ENCODE data around the gene NEU3. TPM values are rescaled to one million over a fixed set of nuclear protein-coding genes. Genes with fewer than 3 reads are reported as not detected.
A peak's percentile ranks its signal among the peaks of the same experiment; 100 is the strongest.
"Not testable (repeated sequence)": the region's sequence is repeated elsewhere in the genome, so short reads cannot be mapped to it uniquely, and the experiment has no call there.

Gene NEU3
- total RNA-seq, 2 donors from 2014 or later: 17.8 to 35.0 TPM

DNA sequence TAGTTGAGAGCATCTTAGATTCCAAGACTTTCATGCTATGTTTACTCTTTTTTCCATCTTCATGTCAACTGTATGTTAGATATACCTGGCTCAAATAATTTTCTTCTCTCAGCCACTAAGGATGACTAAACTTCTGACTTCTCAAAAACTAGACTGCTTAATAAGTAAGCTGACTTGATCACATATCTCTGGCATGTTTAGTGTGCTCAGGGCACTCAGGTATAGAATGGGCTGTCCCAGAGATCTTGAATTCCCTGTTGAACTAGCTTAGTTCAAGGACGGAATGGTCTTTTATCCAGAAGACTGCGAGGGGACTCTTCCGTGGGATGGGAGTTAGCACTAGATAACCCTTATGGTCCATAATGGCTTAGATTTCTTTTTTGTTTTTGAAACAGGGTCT is 13.0 kb downstream of the NEU3 start:
- DNase-seq (ENCODE audit: low spot score) (no peak), ATAC-seq (no peak)
- H3K27me3 Mint-ChIP-seq: no peaks in the 10 kb centered on the region
- H3K27ac Mint-ChIP-seq: no peak overlapping the region
- peaks cover 4% of the 10 kb centered on the region for H3K36me3 Mint-ChIP-seq
- H3K4me1 Mint-ChIP-seq (ENCODE audit: low read depth in 2 of 2): peaks cover 3 to 6% of the 10 kb centered on the region in 2 donors
- H3K4me3 Mint-ChIP-seq: no peak overlapping the region
- H3K9me3 Mint-ChIP-seq: no peaks in the 10 kb centered on the region

DNA sequence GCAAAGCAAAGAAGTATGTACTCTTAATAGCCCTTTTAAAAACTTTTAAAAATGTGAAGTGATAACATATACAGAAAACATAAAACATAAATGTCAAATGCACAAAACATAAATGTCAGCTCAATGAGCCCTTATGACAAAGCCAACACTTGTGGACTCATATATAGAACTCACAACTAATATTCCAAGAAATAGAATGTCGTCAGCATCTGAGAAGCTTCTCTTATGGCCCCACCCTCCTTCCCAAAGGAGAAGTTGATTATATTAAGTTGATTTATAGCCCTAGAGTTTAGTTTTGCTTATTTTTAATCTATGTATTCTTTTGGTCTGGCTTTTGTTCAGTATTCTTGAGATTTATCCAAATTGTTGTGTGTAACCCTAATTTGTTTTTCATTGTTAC is 13.8 kb downstream of the NEU3 start:
- no peaks in the 10 kb centered on the region for H3K27me3 Mint-ChIP-seq
- H3K27ac Mint-ChIP-seq: no peak overlapping the region
- H3K36me3 Mint-ChIP-seq: peaks cover 9% of the 10 kb centered on the region
- DNase-seq (ENCODE audit: low spot score) (no peak), ATAC-seq (no peak)
- peaks cover 3 to 6% of the 10 kb centered on the region in 2 donors for H3K4me1 Mint-ChIP-seq (ENCODE audit: low read depth in 2 of 2)
- no peak overlapping the region for H3K4me3 Mint-ChIP-seq
- H3K9me3 Mint-ChIP-seq: no peaks in the 10 kb centered on the region

DNA sequence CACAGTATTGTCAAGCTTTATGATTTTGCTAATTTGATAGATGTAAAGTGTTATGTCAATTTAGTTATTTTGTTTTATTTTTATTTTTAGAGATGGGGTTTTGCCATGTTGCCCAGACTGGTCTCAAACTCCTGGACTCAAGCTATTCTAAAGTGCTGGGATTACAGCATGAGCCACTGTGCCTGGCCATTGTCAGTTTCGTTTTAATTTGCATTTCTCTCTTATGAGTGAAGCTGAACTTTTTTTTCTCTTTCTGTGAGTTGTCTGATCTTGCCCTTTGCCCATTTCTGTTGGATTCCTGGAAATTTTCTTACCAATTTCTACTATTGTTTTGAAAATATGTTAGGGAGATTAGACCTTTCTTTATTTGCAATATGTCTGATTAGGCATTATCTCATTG is 15.5 kb downstream of the NEU3 start:
- H3K4me1 Mint-ChIP-seq (ENCODE audit: low read depth in 2 of 2): peaks cover 3 to 6% of the 10 kb centered on the region in 2 donors
- ATAC-seq (no peak), DNase-seq (ENCODE audit: low spot score) (no peak)
- peaks cover 9% of the 10 kb centered on the region for H3K36me3 Mint-ChIP-seq
- no peaks in the 10 kb centered on the region for H3K27me3 Mint-ChIP-seq
- no peak overlapping the region for H3K27ac Mint-ChIP-seq
- H3K9me3 Mint-ChIP-seq: no peaks in the 10 kb centered on the region
- H3K4me3 Mint-ChIP-seq: no peak overlapping the region

DNA sequence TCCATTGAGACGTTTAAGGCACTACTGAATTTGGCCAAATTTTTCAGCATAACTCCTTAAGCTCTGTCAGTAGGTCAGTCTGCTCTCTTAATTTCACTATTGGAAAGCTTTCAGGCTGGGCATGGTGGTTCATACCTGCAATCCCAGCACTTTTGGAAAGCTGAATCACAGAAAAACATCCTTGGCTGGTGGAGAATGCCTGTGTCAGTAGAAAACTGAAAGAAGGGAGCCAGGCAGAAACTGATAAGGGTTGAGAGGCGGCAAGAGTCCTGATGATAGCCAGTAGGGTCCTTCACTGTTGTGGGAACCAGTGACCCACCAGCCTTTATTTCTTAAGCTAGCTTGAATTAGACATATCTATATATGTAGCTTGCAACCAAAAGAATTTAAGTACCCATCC is 22.6 kb downstream of the NEU3 start:
- no peak overlapping the region for H3K4me3 Mint-ChIP-seq
- H3K9me3 Mint-ChIP-seq: no peaks in the 10 kb centered on the region
- DNase-seq (ENCODE audit: low spot score) (no peak), ATAC-seq (no peak)
- H3K27me3 Mint-ChIP-seq: no peaks in the 10 kb centered on the region
- no peaks in the 10 kb centered on the region for H3K4me1 Mint-ChIP-seq (ENCODE audit: low read depth in 2 of 2)
- H3K36me3 Mint-ChIP-seq: peaks cover 6% of the 10 kb centered on the region
- H3K27ac Mint-ChIP-seq: no peak overlapping the region

DNA sequence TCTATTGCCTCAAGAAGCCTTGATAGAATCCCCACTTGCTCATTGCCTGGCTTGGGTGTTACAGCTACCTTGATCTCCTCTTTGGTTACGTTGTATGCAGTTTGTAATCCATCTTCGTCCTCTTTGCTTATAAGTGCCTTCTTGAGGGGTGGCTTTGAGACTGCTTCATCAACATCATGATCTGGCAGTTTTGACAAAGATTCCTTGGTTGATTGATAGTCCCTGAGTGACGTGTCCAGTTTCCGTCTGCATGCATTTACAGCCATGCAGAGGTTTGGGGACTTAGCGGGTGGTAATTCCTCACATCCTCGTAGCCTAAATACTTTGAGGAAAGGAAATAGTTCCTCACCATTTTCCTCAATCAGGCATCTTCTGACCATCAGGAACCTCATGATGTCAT is 23.1 kb downstream of the NEU3 start:
- Mint-ChIP-seq H3K4me1 (ENCODE audit: low read depth in 2 of 2) (no peaks in the 10 kb centered on the region), H3K36me3 (peaks cover 5% of the 10 kb centered on the region)

DNA sequence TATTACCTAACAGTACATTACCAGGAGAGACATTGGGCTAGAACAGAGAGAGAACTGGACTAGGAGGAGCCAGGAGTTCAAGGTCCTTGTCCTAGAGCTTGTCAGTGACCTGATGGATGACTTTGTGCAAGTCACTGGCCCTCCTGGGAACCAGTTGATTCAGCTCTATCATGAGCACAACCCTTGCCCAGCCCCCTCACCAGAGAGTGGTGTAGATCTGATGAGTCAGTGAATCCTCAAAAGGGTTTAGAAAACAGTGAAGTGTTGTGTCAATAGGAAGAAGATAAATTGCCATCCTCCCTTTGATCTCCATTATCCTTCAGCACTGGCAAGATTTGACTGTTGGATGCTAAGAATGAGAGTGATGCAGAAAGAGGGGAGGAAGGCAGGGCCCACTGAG is 24.3 kb downstream of the NEU3 start:
- no peak for DNase-seq (ENCODE audit: low spot score)
- Mint-ChIP-seq H3K27ac (no peak overlapping the region), H3K36me3 (no peaks in the 10 kb centered on the region), H3K4me3 (no peak overlapping the region), H3K9me3 (no peaks in the 10 kb centered on the region), H3K4me1 (ENCODE audit: low read depth in 2 of 2) (no peaks in the 10 kb centered on the region), H3K27me3 (no peaks in the 10 kb centered on the region)
- no peak for ATAC-seq

More for the DNA sequence above, 23.1 kb downstream of the NEU3 start:
- DNase-seq (ENCODE audit: low spot score) (no peak), ATAC-seq (no peak)
- H3K27me3 Mint-ChIP-seq: no peaks in the 10 kb centered on the region
- no peak overlapping the region for H3K4me3 Mint-ChIP-seq
- H3K27ac Mint-ChIP-seq: no peak overlapping the region
- H3K9me3 Mint-ChIP-seq: no peaks in the 10 kb centered on the region

DNA sequence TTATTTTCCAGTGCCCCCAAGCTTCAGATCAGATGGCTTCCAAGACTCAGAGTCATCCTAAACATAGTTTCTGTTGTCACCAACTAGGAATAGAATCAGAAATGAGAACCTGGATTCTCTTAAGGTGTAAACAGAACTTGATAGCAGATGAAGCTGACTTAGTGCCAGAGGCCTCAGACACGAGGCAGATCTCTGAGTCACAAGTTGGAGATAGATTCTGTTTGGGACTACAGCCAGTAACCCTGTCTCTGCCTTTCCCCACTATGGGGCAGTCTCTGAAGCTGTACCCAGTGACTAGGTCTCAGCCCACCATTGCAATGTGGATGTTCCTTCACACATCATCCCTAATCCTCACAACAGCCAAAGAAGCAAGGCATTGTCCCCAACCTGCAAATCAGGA is 25.4 kb downstream of the NEU3 start:
- H3K36me3 Mint-ChIP-seq: no peaks in the 10 kb centered on the region
- ATAC-seq: no peak
- DNase-seq (ENCODE audit: low spot score): no peak
- H3K27me3 Mint-ChIP-seq: no peaks in the 10 kb centered on the region
- no peaks in the 10 kb centered on the region for H3K4me1 Mint-ChIP-seq (ENCODE audit: low read depth in 2 of 2)
- H3K9me3 Mint-ChIP-seq: no peaks in the 10 kb centered on the region
- no peak overlapping the region for H3K4me3 Mint-ChIP-seq
- H3K27ac Mint-ChIP-seq: no peak overlapping the region

DNA sequence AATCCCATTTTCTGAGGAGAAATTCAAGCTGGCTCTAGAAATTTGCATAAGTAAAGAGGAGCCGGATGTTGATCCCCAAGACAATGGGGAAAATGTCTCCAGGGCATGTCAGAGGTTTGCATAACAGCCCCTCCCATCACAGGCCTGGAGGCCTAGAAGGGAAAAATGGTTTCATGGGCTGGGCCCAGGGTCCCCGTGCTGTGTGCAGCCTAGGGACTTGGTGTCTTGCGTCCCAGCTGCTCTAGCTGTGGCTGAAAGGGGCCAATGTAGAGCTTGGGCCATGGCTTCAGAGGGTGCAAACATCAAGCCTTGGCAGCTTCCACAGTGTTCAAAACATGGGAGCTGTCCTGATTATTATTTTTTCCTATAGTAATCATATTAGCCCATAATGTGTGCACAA is 30.5 kb downstream of the NEU3 start:
- not testable (repeated sequence) for H3K4me1 Mint-ChIP-seq (ENCODE audit: low read depth in 2 of 2); DNase-seq (ENCODE audit: low spot score); H3K27ac Mint-ChIP-seq; H3K9me3 Mint-ChIP-seq; H3K36me3 Mint-ChIP-seq; H3K27me3 Mint-ChIP-seq; H3K4me3 Mint-ChIP-seq; ATAC-seq

DNA sequence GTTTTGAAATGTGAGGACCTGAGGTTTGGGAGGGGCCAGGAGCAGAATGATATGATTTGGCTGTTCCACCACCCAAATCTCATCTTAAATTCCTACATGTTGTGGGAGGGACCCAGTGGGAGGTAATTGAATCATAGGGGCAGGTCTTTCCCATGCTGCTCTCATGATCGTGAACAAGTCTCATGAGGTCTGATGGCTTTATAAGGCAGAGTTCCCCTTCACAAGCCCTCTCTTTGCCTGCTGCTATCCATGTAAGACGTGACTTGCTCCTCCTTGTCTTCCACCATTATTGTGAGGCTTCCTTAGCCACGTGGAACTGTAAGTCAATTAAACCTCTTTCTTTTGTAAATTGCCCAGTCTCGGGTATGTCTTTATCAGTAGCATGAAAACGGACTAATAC is 31.6 kb downstream of the NEU3 start:
- H3K36me3 Mint-ChIP-seq; H3K27me3 Mint-ChIP-seq; H3K4me1 Mint-ChIP-seq (ENCODE audit: low read depth in 2 of 2); H3K9me3 Mint-ChIP-seq; DNase-seq (ENCODE audit: low spot score); H3K4me3 Mint-ChIP-seq; ATAC-seq; H3K27ac Mint-ChIP-seq: not testable (repeated sequence)

DNA sequence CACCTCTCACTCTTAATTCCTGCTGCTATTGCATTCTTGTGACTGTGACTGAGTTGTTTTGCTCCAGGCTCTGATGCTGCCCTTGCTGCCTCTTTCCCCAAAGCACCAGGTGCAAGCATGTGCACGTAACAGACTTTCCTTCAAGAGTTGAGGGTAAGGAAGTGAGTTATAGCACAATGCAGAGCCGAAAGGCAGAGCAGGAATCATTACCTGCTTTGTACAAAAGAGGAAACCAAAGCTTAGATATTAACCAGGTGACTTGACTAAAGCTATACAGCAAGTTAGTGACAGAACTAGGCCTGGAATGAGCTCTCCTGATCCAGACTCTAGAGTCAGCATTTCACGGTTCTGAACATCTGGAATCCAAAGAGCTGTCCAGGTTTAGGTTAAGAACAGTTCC is 33.6 kb downstream of the NEU3 start:
- DNase-seq (ENCODE audit: low spot score): no peak
- no peak for ATAC-seq
- Mint-ChIP-seq H3K9me3 (no peaks in the 10 kb centered on the region), H3K36me3 (no peaks in the 10 kb centered on the region), H3K4me1 (ENCODE audit: low read depth in 2 of 2) (no peaks in the 10 kb centered on the region), H3K27me3 (no peaks in the 10 kb centered on the region), H3K27ac (no peak overlapping the region), H3K4me3 (no peak overlapping the region)

DNA sequence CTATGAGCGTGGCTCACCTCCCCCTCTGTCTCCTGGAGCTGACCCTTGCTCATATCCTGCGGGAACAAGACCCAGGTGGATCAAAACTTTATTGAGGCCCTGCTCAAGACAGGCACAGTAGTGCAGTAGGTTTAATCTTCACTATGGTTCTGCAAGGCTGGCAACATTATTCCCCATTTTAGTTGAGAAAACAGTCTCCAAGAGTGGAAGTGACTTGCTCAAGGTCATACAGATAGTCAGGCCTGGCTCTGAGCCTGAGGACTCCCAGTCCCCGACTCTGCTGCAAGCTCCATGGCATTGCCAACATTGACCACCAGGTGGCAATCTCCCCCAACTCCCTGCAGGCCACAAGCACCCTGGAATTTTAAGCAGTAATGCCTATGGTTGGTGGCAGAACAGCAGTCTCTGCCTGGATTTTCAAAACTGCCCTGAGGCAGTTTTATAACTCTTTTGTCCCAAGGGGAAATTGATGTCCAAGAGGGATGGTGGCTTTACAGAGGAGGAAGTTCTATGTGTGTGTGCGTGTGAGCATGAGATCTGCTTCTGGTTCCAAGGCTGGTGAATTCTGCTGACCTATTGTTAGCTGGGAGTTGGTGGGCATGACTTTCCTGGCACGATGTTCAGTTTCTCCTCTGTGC is 34.1 kb downstream of the NEU3 start:
- H3K27me3 Mint-ChIP-seq: no peaks in the 10 kb centered on the region
- H3K4me1 Mint-ChIP-seq (ENCODE audit: low read depth in 2 of 2): no peaks in the 10 kb centered on the region
- no peaks in the 10 kb centered on the region for H3K36me3 Mint-ChIP-seq
- peak; percentile 78 for ATAC-seq
- peak; percentile 68 for DNase-seq (ENCODE audit: low spot score)
- no peak overlapping the region for H3K27ac Mint-ChIP-seq
- no peak overlapping the region for H3K4me3 Mint-ChIP-seq
- H3K9me3 Mint-ChIP-seq: no peaks in the 10 kb centered on the region

DNA sequence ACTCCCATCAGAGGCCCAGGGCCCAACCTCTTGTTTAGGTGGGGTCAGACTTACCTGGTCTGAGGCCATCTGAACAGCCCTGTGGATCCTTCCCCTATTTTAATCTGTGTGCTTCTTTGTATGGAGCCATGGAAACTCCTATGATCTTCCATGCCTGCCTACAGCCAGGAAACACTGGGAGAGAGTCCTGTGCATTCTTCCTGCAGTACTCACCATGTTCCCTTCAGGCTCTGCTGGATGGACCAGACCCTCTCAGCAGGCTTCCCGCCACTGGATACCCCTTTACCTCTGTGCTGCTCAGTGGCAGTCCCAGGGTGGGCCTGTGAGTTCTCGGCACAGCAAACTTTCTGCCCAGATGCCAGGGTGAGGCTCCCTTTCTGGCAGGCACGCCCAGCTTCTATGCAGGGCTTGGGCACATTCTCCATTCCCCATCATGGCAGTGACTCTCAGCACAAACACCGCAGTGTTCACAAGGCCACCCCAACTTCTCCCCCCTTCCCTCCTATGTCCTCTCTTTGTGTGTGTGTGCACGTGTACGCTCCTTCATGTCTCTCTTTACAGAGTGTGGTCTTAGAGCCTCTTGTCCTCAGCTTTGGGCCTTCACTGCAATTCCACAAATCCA is 34.8 kb downstream of the NEU3 start:
- Mint-ChIP-seq H3K36me3 (no peaks in the 10 kb centered on the region), H3K27ac (no peak overlapping the region), H3K4me1 (ENCODE audit: low read depth in 2 of 2) (no peaks in the 10 kb centered on the region), H3K9me3 (no peaks in the 10 kb centered on the region), H3K27me3 (no peaks in the 10 kb centered on the region), H3K4me3 (no peak overlapping the region)
- ATAC-seq: no peak
- DNase-seq (ENCODE audit: low spot score): no peak

DNA sequence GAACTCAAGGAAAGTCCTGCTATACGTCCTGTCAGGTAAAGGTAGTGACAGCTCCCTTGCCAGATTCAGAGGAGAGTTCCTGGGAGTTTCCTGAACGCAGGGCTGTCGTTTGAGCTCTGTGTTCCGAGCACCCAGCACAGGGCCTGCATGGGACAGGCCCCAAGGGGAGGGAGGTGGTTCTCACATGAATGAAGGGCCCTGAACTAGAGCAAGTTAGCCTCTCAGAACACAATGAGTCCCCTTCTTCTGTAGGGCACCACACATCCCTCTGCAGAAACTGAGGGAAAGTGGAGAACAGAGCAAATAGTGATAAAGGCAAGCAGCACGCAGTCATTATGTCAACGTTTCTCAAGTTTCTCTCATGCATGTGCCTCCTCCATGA is 35.3 kb downstream of the NEU3 start:
- ATAC-seq: no peak
- no peak overlapping the region for H3K4me3 Mint-ChIP-seq

DNA sequence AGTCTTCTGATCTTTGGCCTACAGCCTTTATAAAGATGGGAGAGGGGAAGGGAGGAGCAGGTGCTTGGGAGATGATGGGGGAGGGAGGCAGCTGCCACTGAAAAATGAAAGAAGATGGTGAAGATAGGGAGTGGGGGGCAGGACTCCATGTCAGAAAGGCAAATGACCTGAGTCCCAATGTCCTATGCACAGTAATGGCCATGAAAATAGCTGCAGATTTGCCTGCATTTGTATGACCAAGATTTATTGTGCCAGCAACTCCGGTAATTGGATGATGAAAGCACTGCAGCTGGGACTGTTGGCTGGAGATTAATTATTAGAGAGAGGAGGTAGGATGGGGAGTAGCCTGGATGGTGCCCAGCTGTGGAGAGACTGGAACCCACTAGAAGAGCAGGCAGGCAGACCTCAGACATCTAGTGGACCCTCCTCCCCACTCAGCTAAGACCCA is 36.1 kb downstream of the NEU3 start:
- no peaks in the 10 kb centered on the region for H3K36me3 Mint-ChIP-seq
- no peaks in the 10 kb centered on the region for H3K4me1 Mint-ChIP-seq (ENCODE audit: low read depth in 2 of 2)
- ATAC-seq (no peak), DNase-seq (ENCODE audit: low spot score) (no peak)
- H3K4me3 Mint-ChIP-seq: no peak overlapping the region
- H3K27ac Mint-ChIP-seq: no peak overlapping the region
- H3K9me3 Mint-ChIP-seq: no peaks in the 10 kb centered on the region
- H3K27me3 Mint-ChIP-seq: no peaks in the 10 kb centered on the region

More for the DNA sequence above, 35.3 kb downstream of the NEU3 start:
- no peak for DNase-seq (ENCODE audit: low spot score)
- Mint-ChIP-seq H3K27me3 (no peaks in the 10 kb centered on the region), H3K9me3 (no peaks in the 10 kb centered on the region), H3K36me3 (no peaks in the 10 kb centered on the region), H3K4me1 (ENCODE audit: low read depth in 2 of 2) (no peaks in the 10 kb centered on the region), H3K27ac (no peak overlapping the region)

DNA sequence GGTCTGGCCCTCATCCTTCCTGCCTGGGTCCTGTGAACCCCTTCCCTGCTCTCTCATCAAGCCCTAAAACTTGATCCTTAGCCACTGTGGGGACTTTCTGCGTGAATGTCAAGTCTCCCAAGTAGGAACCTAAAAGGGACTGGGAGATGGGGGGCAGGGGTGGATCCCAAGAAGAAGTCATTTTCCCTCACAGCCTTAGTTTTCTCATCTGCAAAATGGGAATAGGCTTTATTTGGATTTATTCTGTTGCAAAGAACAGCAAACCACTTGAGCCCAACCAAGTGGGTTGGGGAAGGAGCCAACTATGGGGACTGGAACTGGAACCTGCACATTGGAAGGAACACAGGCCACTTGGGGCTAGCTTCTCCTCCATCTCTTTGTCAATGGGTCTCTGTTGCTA is 36.8 kb downstream of the NEU3 start:
- Mint-ChIP-seq H3K27me3 (no peaks in the 10 kb centered on the region), H3K4me3 (no peak overlapping the region)

More for the DNA sequence above, 36.8 kb downstream of the NEU3 start:
- Mint-ChIP-seq H3K36me3 (no peaks in the 10 kb centered on the region), H3K4me1 (ENCODE audit: low read depth in 2 of 2) (no peaks in the 10 kb centered on the region), H3K9me3 (no peaks in the 10 kb centered on the region), H3K27ac (no peak overlapping the region)
- no peak for DNase-seq (ENCODE audit: low spot score)
- ATAC-seq: no peak

Data from natural killer cell treated with Interleukin-12 subunit alpha and Interleukin-12 subunit beta and Interleukin-15 and Interleukin-18, amount 100 ng/mL, for 72 hours (primary cell).